Neural progenitor cell (in vitro differentiated cells): ENCODE data around the gene PUS10.

Experiments
- EZH2phosphoT487 ChIP-seq: fragments of 200-600 bp; sonication (generic); IDR thresholded peaks from 2 replicates; pipeline ENCODE4 v1.6.1; 2017; ENCODE audit warnings: antibody characterized with exemption
- TF ChIP-seq, protein P1 (sequence below): fragments of 200-600 bp; sonication (generic); IDR thresholded peaks from 2 replicates; pipeline ENCODE4 v1.5.1; 2017; ENCODE audit warnings: antibody characterized with exemption, mild to moderate bottlenecking

DNA sequence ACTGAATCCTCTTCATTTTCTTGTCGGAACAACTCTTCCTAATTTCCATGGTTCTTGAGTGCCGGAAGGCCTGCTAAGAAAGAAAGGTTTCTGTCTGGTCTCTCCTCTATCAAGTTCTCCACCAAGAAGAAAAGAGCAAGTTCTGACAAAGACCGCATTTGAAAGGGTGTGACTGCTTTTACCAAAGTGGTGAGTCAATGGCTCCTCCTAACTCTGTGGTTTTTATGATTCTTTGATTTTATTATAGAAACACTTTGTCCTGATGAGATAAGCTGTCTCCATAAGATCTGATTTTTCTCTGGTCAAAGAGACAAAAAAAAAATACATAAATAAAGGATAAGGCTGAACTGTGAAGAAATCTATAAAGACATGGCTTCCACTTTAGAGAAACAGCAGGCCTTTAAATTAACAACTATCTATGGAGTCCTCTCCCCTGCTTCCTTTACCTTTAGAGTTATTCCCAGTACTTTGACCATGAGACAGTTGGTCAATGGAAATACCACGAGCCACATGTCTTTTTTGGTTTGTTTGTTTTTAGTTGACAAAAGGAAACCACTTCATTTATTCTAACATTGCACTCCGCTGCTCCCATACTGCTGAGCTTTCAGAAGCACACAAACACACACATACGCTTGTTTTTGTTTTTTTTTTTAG, 69.0 kb downstream of the PUS10 start:
- TF ChIP-seq, protein P1, sequence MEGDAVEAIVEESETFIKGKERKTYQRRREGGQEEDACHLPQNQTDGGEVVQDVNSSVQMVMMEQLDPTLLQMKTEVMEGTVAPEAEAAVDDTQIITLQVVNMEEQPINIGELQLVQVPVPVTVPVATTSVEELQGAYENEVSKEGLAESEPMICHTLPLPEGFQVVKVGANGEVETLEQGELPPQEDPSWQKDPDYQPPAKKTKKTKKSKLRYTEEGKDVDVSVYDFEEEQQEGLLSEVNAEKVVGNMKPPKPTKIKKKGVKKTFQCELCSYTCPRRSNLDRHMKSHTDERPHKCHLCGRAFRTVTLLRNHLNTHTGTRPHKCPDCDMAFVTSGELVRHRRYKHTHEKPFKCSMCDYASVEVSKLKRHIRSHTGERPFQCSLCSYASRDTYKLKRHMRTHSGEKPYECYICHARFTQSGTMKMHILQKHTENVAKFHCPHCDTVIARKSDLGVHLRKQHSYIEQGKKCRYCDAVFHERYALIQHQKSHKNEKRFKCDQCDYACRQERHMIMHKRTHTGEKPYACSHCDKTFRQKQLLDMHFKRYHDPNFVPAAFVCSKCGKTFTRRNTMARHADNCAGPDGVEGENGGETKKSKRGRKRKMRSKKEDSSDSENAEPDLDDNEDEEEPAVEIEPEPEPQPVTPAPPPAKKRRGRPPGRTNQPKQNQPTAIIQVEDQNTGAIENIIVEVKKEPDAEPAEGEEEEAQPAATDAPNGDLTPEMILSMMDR: no peak
- TF ChIP-seq EZH2phosphoT487: no peak
